Lower lobe of right lung (tissue), 2 donors: ENCODE measurements around the gene PPIA. TPM values are rescaled to one million over a fixed set of nuclear protein-coding genes. Genes with fewer than 3 reads are reported as not detected.

ENCODE experiments used
- ATAC-seq, 2 donors: fragments of 200-7000 bp; cut with Tn5 transposase; one replicate each; pipeline ENCODE4 v1.9.1; 2020 to 2022; ENCODE audit warnings: mild to moderate bottlenecking in 2 of 2, moderate library complexity in 2 of 2
- DNase-seq: peaks from one replicate; pipeline ENCODE4 v3.0.0-alpha.2; 2020
- H3K27ac ChIP-seq: fragments of 200-600 bp; one replicate; pipeline ENCODE4 v1.8.0; 2022
- H3K27me3 ChIP-seq: fragments of 200-600 bp; one replicate; pipeline ENCODE4 v1.8.0; 2022; ENCODE audit warnings: low read depth
- H3K36me3 ChIP-seq: fragments of 200-600 bp; one replicate; pipeline ENCODE4 v1.8.0; 2022; ENCODE audit warnings: mild to moderate bottlenecking
- H3K4me1 ChIP-seq: fragments of 200-600 bp; one replicate; pipeline ENCODE4 v1.8.0; 2022
- H3K4me3 ChIP-seq: fragments of 200-600 bp; one replicate; pipeline ENCODE4 v1.8.0; 2022; ENCODE audit warnings: mild to moderate bottlenecking
- H3K9me3 ChIP-seq: fragments of 200-600 bp; one replicate; pipeline ENCODE4 v1.8.0; 2022
- intact Hi-C: fragments of 100-400 bp; cut with DNase I; formaldehyde crosslinking; loops from one replicate; pipeline ENCODE4 v1.11.0; 2022
- total RNA-seq: library from RNA; stranded (reverse); fragmentation: NEBNext Ultra II Directional; extraction: Animal tissue kit (Norgen Biotek cat#: 25700); gene quantifications from one replicate; pipeline ENCODE4 v1.2.1, GENCODE V29; 2021
- TF ChIP-seq, protein P1 (sequence below): fragments of 200-600 bp; IDR thresholded peaks from one replicate; pipeline ENCODE4 v1.8.0; 2022; ENCODE audit warnings: antibody characterized with exemption, mild to moderate bottlenecking
- donor health status: DM: no; HTN: yes; CAD: no; lungs with severe emphysema.

PPIA gene
- total RNA-seq, 1 donor from 2014 or later, result 964 TPM

GRCh38 chr7:44847509-44847919, 51.0 kb downstream of the PPIA start:
- ATAC-seq, result peak; percentile 82 to 90
- intact Hi-C loops, result no loop called here

GRCh38 chr7:44847920-44848634, 51.6 kb downstream of the PPIA start, which contains the start of gene H2AZ2:
H2AZ2 (minus strand) TSS chr7:44848087; CDS start chr7:44847971, 116 bp downstream.
- intact Hi-C loops, result no loop called here
- no peaks in the 10 kb centered on the region for H3K27me3 ChIP-seq

More at GRCh38 chr7:44847509-44847919, 51.0 kb downstream of the PPIA start:
- no peaks in the 10 kb centered on the region for H3K36me3 ChIP-seq
- H3K9me3 ChIP-seq, result no peaks in the 10 kb centered on the region
- H3K4me3 ChIP-seq, result peak overlapping the region; percentile 68
- peak overlapping the region; percentile 98 for H3K27ac ChIP-seq
- no peaks in the 10 kb centered on the region for H3K27me3 ChIP-seq
- peak; percentile 91 for DNase-seq
- peaks cover 34% of the 10 kb centered on the region for H3K4me1 ChIP-seq
- TF ChIP-seq, protein P1, sequence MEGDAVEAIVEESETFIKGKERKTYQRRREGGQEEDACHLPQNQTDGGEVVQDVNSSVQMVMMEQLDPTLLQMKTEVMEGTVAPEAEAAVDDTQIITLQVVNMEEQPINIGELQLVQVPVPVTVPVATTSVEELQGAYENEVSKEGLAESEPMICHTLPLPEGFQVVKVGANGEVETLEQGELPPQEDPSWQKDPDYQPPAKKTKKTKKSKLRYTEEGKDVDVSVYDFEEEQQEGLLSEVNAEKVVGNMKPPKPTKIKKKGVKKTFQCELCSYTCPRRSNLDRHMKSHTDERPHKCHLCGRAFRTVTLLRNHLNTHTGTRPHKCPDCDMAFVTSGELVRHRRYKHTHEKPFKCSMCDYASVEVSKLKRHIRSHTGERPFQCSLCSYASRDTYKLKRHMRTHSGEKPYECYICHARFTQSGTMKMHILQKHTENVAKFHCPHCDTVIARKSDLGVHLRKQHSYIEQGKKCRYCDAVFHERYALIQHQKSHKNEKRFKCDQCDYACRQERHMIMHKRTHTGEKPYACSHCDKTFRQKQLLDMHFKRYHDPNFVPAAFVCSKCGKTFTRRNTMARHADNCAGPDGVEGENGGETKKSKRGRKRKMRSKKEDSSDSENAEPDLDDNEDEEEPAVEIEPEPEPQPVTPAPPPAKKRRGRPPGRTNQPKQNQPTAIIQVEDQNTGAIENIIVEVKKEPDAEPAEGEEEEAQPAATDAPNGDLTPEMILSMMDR, result peak; percentile 85

DNA sequence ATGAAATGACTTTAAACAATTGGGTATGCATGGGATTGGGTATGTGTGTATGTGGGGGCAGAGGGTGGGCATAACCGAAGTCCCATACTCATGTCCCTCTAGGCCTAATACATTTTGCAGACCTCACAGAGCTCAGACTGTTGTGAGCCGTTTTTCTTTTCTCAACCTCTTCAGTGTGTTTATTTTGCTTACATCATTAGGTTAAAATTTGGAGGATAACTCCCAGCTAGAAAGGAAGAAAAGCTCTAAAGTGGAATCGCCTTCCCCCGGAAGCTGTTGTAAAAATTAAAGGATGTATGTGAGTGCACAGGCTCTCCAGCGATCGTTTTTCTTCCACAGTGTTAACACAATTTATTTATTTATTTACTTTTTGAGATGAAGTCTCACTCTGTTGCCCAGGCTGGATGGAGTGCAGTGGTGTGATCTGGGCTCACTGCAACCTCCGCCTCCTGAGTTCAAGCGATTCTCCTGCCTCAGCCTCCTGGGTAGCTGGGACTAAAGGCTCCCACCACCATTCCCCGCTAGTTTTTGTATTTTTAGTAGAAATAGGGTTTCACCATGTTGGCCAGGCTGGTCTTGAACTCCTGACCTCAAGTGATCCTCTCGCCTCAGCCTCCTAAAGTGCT, 52.9 kb downstream of the PPIA start:
- DNase-seq (no peak), ATAC-seq (no peak)
- Histone ChIP-seq H3K27me3 (no peaks in the 10 kb centered on the region), H3K9me3 (no peaks in the 10 kb centered on the region), H3K27ac (peak overlapping the region; percentile 98), H3K4me1 (peaks cover 27% of the 10 kb centered on the region), H3K4me3 (peak overlapping the region; percentile 68), H3K36me3 (no peaks in the 10 kb centered on the region)
- TF ChIP-seq, protein P1, result no peak
- intact Hi-C loops, result no loop called here

More at GRCh38 chr7:44847920-44848634, 51.6 kb downstream of the PPIA start, which contains the start of gene H2AZ2:
- TF ChIP-seq, protein P1, result no peak
- Histone ChIP-seq H3K9me3 (no peaks in the 10 kb centered on the region), H3K36me3 (no peaks in the 10 kb centered on the region), H3K27ac (peak within 1 kb of the TSS; percentile 98), H3K4me3 (peak within 1 kb of the TSS; percentile 68), H3K4me1 (peaks cover 30% of the 10 kb centered on the region)
- ATAC-seq (peak; percentile 95 to 98), DNase-seq (peak; percentile 100)

GRCh38 chr7:44849885-44850544, 53.5 kb downstream of the PPIA start:
- no peak overlapping the region for H3K4me3 ChIP-seq
- no peaks in the 10 kb centered on the region for H3K9me3 ChIP-seq
- no peaks in the 10 kb centered on the region for H3K36me3 ChIP-seq
- H3K27ac ChIP-seq, result no peak overlapping the region
- DNase-seq (no peak), ATAC-seq (no peak)
- intact Hi-C loops, result no loop called here
- no peaks in the 10 kb centered on the region for H3K27me3 ChIP-seq
- TF ChIP-seq, protein P1, result no peak
- H3K4me1 ChIP-seq, result peaks cover 23% of the 10 kb centered on the region

DNA sequence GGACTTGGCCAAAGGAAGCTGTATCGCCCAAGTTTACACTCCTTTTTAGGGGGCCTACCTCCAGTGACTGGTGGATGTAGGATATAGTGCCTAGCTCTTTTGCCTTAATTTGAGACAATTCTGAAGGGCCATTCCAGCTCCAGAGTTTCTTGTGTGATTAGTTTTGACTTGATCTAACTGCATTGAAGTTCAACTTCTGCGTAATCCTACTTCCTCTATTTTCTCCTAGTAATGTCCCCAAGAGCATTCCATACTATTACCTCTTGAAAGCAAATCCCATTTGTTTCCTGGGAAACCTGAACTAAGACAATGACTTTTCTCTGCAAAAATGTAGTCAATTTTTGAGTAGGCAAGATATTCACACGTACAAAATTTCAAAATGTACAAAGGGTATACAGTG, 56.1 kb downstream of the PPIA start:
- no peak overlapping the region for H3K4me3 ChIP-seq
- no peaks in the 10 kb centered on the region for H3K9me3 ChIP-seq
- TF ChIP-seq, protein P1, result no peak
- no peak for DNase-seq
- H3K27me3 ChIP-seq, result no peaks in the 10 kb centered on the region
- intact Hi-C loops, result no loop called here
- H3K36me3 ChIP-seq, result no peaks in the 10 kb centered on the region
- H3K4me1 ChIP-seq, result peaks cover 5% of the 10 kb centered on the region
- no peak for ATAC-seq
- no peak overlapping the region for H3K27ac ChIP-seq

Other genes starting within 250 kb of the PPIA start
- gene DDX56, start 222.8 kb upstream of the PPIA start, total RNA-seq, result 45.8 TPM
- 71.9 TPM for gene TMED4, start 214.4 kb upstream of the PPIA start, total RNA-seq
- 132 TPM for gene OGDH, start 190.1 kb upstream of the PPIA start, total RNA-seq
- 97.9 TPM for gene ZMIZ2, start 47.8 kb upstream of the PPIA start, total RNA-seq
- gene H2AZ2, start 51.4 kb downstream of the PPIA start, total RNA-seq, result 139 TPM
- 23.9 TPM for gene PURB, start 88.8 kb downstream of the PPIA start, total RNA-seq
- gene MYO1G, start 182.3 kb downstream of the PPIA start, total RNA-seq, result 36.3 TPM
- 45.7 TPM for gene CCM2, start 203.5 kb downstream of the PPIA start, total RNA-seq